Measurements from ENCODE around the gene BCL6. TPM values are rescaled to one million over a fixed set of nuclear protein-coding genes. Genes with fewer than 3 reads are reported as not detected.
"Not testable (repeated sequence)": the region's sequence is repeated elsewhere in the genome, so short reads cannot be mapped to it uniquely, and the experiment has no call there.

BCL6 gene
- total RNA-seq, 1 donor from 2014 or later = 97.9 TPM

- H3K9me3 ChIP-seq = peaks cover 0 to 20% of the 10 kb centered on the region in 2 donors
- intact Hi-C loops (cut with DNase I) = no loop called here
- no peak for DNase-seq (ENCODE audit: low spot score in 2 of 2)
Measured at GRCh38 chr3:187689984-187690383, 55.3 kb downstream of the BCL6 start.

GRCh38 chr3:187686621-187687273, 58.5 kb downstream of the BCL6 start:
- Histone ChIP-seq H3K4me3 (no peak overlapping the region), H3K36me3 (no peaks in the 10 kb centered on the region), H3K27ac (no peak overlapping the region), H3K27me3 (no peaks in the 10 kb centered on the region), H3K4me1 (no peaks in the 10 kb centered on the region), H3K9me3 (peaks cover 0 to 23% of the 10 kb centered on the region in 2 donors)
- TF ChIP-seq, protein P1, sequence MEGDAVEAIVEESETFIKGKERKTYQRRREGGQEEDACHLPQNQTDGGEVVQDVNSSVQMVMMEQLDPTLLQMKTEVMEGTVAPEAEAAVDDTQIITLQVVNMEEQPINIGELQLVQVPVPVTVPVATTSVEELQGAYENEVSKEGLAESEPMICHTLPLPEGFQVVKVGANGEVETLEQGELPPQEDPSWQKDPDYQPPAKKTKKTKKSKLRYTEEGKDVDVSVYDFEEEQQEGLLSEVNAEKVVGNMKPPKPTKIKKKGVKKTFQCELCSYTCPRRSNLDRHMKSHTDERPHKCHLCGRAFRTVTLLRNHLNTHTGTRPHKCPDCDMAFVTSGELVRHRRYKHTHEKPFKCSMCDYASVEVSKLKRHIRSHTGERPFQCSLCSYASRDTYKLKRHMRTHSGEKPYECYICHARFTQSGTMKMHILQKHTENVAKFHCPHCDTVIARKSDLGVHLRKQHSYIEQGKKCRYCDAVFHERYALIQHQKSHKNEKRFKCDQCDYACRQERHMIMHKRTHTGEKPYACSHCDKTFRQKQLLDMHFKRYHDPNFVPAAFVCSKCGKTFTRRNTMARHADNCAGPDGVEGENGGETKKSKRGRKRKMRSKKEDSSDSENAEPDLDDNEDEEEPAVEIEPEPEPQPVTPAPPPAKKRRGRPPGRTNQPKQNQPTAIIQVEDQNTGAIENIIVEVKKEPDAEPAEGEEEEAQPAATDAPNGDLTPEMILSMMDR (IDR thresholded peaks at IDR 0.05) = no peak
- intact Hi-C loops (cut with DNase I) = no loop called here
- no peak for DNase-seq (ENCODE audit: low spot score in 2 of 2)

More at GRCh38 chr3:187689984-187690383, 55.3 kb downstream of the BCL6 start:
- H3K4me3 ChIP-seq = no peak overlapping the region
- H3K27me3 ChIP-seq = no peaks in the 10 kb centered on the region
- TF ChIP-seq, protein P1 (IDR thresholded peaks at IDR 0.05) = no peak
- no peak overlapping the region for H3K27ac ChIP-seq
- H3K36me3 ChIP-seq = no peaks in the 10 kb centered on the region
- H3K4me1 ChIP-seq = no peaks in the 10 kb centered on the region

DNA sequence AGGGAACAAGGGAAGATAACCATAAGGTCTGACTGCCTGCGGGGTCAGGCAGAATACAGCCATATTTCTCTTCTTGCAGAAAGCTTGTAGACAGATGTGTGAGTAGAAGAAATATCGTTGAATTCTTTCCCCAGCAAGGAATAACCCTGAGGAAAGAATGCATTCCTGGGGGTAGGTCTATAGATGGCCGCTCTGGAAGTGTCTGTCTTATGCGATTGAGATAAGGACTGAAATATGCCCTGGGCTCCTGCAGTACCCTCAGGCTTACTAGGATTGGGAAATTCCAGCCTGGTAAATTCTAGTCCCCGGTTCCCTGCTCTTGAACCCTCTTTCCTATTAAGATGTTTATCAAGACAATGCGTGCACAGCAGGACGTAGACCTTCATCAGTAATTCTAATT, 59.3 kb downstream of the BCL6 start:
- Histone ChIP-seq H3K27me3 (no peaks in the 10 kb centered on the region), H3K27ac (no peak overlapping the region), H3K36me3 (no peaks in the 10 kb centered on the region), H3K4me1 (no peaks in the 10 kb centered on the region), H3K4me3 (no peak overlapping the region), H3K9me3 (peaks cover 0 to 23% of the 10 kb centered on the region in 2 donors)
- TF ChIP-seq, protein P1 (IDR thresholded peaks at IDR 0.05) = no peak
- DNase-seq (ENCODE audit: low spot score in 2 of 2) = no peak
- intact Hi-C loops (cut with DNase I) = no loop called here

DNA sequence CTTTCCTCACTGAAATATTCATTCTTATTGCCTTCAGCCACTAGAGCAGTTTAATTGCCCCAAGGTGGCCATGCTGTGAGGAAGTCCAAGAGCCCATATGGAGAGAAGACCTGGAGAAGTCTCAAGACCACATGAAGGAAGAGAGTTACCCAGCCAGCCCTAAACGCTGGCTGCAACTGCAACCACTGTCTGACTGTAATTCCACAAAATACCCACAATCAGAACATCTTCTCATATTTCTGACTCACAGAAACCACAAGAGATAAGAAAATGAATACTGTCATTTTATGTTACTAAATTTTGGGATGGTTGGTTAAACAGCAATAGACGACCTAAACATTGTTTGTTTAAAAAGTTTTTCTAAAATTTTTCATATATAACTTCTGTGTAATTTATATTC, 60.4 kb downstream of the BCL6 start:
- no peak for DNase-seq (ENCODE audit: low spot score in 2 of 2)
- Histone ChIP-seq H3K4me1 (no peaks in the 10 kb centered on the region), H3K36me3 (no peaks in the 10 kb centered on the region), H3K9me3 (peaks cover 0 to 23% of the 10 kb centered on the region in 2 donors), H3K4me3 (no peak overlapping the region), H3K27ac (no peak overlapping the region), H3K27me3 (no peaks in the 10 kb centered on the region)
- intact Hi-C loops (cut with DNase I) = no loop called here
- TF ChIP-seq, protein P1 (IDR thresholded peaks at IDR 0.05) = no peak

DNA sequence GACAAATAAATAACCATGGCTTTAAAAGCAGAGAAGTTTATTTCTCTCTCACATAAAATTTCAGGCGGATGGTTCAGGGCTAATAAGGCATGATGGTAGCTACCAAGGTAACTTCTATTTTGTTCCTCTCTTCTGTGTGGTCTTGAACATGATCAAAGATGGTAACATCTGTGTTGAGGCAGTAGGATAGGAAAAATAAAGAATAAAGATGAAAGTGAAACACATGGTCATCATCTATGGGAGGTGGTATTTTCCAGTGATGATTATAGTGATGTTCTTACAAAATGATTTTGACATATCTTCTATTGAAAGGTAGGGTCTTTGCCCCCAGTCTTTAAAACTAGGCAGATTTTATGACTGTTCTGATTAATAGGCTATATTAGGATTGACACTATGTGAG, 60.8 kb downstream of the BCL6 start:
- peaks cover 0 to 23% of the 10 kb centered on the region in 2 donors for H3K9me3 ChIP-seq
- no peak for DNase-seq (ENCODE audit: low spot score in 2 of 2)
- intact Hi-C loops (cut with DNase I) = no loop called here
- H3K27ac ChIP-seq = no peak overlapping the region
- H3K4me3 ChIP-seq = no peak overlapping the region
- TF ChIP-seq, protein P1 (IDR thresholded peaks at IDR 0.05) = no peak
- no peaks in the 10 kb centered on the region for H3K27me3 ChIP-seq
- no peaks in the 10 kb centered on the region for H3K36me3 ChIP-seq
- H3K4me1 ChIP-seq = no peaks in the 10 kb centered on the region

- H3K27ac ChIP-seq; DNase-seq (ENCODE audit: low spot score in 2 of 2); intact Hi-C loops (cut with DNase I): not testable (repeated sequence)
Measured at GRCh38 chr3:187681756-187682155, 63.5 kb downstream of the BCL6 start.

More at GRCh38 chr3:187681756-187682155, 63.5 kb downstream of the BCL6 start:
- H3K4me1 ChIP-seq, H3K4me3 ChIP-seq, H3K36me3 ChIP-seq, H3K27me3 ChIP-seq: not testable (repeated sequence)
- H3K9me3 ChIP-seq = peaks cover 0 to 19% of the 10 kb centered on the region in 2 donors

All from ascending aorta (tissue), 2 donors.